Left renal cortex interstitium (tissue), 4 donors: Measurements from ENCODE around the gene SSC5D. TPM values are rescaled to one million over a fixed set of nuclear protein-coding genes. Genes with fewer than 3 reads are reported as not detected.
A peak's percentile ranks its signal among the peaks of the same experiment; 100 is the strongest.
"Not testable (repeated sequence)": the region's sequence is repeated elsewhere in the genome, so short reads cannot be mapped to it uniquely, and the experiment has no call there.

ENCODE experiments used
- DNase-seq, 4 donors: peaks; one replicate each; pipeline ENCODE4 v3.0.0-alpha.2; 2013; ENCODE audit warnings: low read depth in 4 of 4, low spot score in 2 of 4, missing footprints in 1 of 4
- polyA plus RNA-seq, 4 donors: library from polyadenylated mRNA; unstranded; fragments of 120-200 nt; gene quantifications; one replicate each; pipeline ENCODE4 v1.2.1, GENCODE V29; 2013; ENCODE audit not compliant: insufficient read length in 4 of 4

SSC5D gene
- polyA plus RNA-seq, 4 donors: 1.4 to 3.1 (median 2.1) TPM

DNA sequence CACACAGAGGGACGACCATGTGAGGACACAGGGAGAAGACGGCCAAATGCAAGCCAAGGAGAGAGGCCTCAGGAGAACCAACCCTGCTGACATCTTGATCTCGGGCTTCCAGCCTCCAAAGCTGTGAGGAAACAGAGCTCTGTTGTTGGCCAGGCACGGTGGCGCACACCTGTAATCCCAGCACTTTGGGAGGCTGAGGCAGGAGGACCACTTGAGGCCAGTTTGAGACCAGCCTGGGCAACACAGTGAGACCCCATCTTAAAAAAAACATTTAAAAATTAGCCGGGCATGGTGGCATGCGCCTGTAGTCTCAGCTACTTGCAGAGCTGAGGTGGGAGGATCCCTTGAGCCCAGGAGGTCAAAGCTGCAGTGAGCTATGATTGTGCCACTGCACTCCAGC is 46.0 kb downstream of the SSC5D start:
- not testable (repeated sequence) for DNase-seq

DNA sequence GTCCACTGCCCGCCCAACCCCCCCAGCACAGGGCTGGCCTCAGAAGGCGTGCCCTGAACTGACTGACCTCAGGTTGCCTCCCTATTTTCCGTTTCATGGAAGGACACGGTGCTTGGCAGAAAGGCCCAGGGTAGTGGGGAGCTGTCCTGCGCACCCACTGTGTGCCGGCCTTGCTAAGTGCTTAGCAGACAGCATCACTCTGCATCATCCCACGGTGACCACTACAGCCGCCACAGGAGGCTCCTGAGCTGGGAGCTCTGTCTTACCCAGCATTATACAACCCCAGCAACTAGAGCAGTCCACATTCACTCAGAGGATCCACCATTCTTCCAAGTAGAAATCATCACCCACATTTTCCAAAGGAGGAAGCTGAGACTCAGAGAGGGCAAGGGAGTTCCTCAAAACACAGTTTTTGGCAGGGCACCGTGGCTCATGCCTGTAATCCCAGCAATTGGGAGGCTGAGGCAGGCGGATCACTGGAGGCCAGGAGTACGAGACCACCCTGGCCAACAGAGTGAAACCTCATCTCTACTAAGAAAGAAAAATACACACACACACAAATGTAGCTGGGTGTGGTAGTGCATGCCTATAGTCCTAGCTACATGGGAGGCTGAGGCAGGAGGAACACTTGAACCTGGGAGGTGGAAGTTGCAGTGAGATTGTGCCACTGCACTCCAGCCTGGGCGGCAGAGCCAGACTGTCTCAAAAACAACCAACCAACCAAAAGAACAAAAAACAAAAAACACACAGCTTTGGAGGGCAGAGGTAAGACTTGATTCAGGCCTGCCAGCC is 47.1 kb downstream of the SSC5D start:
- no peak for DNase-seq

DNA sequence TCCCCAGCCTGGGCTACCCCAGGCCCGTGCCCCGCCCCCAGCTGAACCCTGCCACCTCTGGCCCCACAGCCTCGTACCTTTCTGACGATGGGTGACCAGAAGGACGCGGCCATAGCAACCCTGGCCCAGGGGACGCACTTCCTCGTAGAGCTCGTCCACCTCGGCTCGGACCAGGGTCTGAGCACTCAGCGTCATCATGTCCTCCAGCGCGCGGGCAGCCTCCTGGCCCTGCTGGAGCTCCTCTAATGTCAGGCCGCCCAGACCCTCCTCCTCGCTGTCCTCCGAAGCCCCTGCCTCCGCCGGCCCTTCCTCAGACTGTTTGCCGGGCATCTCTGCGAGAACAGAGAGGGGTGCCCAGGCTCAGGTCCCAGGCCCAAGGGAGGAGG is 47.7 kb downstream of the SSC5D start:
- DNase-seq: no peak

GRCh38 chr19:55536366-55536765 is 48.1 kb downstream of the SSC5D start:
- DNase-seq: no peak

- DNase-seq: no peak
These were observed 48.9 kb downstream of the SSC5D start, which contains the start of gene SBK2 for GRCh38 chr19:55536951-55537740. SBK2 (minus strand) TSS chr19:55537133; CDS start chr19:55536294, 839 bp downstream.

- no peak for DNase-seq
These were observed 49.5 kb downstream of the SSC5D start for GRCh38 chr19:55537741-55538111.

GRCh38 chr19:55538132-55538531 is 49.9 kb downstream of the SSC5D start:
- DNase-seq: no peak

DNA sequence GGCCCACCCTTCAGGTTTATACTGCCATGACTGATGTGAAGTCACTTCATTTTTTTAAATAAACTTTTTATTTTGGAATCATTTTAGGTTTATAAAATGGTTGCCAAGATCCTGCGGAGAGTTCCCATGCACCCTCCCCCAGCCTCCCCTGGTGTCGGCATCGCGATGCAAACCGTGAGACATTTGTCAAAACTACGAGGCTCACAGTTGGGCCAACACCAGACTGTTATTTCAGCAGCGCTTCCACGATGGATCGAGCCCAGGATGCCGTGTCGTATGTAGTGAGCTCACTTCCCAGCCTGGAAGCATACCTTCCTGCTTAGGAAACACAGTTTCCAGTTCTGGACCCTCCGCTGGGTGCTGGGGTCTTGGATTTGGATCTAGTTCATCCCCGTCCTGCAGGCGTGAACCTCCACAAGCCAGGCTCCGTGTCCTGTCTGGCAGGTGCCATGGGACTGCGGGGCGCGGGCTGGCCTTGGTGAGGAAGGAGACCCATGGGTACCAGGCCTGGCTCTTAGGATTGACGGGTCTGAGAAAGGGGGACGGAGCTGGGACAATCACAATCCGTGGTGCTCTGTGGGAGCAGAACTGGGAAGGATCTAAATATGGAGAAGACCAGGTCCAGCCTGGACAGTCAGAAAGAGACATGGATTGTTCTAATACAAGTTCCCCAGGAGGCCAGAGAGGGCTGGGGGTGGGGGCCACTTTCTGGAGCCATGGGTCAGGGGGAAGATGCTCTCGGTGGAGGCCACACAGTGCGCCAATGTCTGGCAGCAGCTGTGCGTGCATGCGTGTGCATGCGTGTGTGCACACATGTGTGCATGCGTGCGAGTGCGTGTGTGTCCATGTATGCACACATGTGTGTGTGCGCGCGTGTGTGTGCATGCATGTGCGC is 51.1 kb downstream of the SSC5D start:
- no peak for DNase-seq

DNA sequence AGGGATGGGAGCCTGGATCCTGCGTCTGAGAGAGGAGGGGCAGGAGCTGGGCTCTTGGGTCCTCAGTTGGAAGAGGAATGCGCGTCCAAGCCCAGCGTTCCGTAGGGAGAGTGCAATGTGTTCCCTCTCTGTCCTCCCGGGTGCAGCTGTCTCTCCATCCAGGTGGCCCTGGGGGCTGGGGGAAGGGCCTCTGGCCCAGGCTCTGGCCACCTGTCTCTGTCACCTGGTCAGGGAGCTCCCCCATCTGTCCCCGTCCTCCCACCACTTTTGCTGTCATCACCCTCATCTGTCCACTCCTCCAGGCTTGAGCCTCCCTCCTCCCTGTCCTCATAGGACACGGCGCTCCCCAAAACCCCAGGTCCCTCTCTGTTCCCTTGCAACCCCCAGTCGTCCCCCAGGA is 52.4 kb downstream of the SSC5D start:
- DNase-seq: no peak

GRCh38 chr19:55541091-55541490 is 52.9 kb downstream of the SSC5D start:
- DNase-seq: no peak

DNA sequence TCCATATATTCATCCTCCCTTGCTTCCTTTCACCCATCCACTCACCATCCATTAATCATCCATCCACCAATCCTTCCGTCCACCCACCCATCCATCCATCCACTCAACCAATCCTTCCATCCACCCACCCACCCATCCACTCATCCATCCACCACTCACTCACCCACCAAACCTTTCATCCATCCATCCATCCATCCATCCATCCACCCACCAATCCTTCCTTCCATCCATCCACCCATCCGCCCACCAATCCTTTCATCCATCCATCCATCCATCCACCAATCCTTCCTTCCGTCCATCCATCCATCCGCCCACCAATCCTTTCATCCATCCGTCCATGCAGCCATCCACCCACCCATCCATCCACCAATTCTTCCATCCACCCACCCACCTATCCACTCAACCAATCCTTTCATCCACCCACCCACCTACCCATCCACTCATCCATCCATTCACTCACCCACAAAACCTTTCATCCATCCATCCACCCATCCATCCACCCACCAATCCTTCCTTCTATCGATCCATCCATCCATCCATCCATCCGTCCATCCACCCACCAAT is 54.1 kb downstream of the SSC5D start:
- DNase-seq: no peak

GRCh38 chr19:55543567-55543966 is 55.3 kb downstream of the SSC5D start:
- DNase-seq: no peak

GRCh38 chr19:55544014-55544413 is 55.8 kb downstream of the SSC5D start:
- no peak for DNase-seq

DNA sequence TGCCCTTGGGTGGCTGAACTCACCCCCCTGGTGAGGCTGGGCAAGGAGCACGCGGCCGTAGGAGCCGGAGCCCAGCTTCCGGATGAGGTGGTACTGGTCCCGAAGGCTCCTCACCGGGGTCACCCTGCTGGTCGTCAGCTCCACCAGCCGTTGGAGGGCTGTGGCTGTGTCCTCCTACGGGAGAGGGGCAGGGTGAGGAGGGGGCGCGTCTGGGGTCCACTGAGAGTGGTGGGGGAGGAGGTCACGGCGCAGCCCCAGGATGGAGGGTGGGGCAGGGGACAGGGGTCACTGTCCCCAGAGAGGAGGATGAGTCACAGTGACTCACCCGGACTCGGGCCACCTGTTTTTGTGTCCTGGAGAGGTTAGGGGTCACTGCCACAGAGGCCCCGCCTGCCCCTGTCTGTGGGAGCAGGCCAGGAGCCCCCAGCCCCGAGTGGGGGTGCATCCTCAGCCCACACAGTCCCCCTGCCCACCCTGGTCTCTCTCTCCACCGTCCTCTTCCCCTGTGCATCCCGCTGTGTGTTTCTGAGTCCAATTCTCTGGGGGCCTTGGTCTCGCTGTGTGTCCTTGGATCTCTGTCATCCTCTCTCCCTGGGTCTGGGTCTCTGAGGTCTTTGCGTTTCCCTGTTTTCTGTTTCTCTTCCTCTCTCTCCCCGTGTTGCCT is 56.7 kb downstream of the SSC5D start:
- DNase-seq: no peak

DNA sequence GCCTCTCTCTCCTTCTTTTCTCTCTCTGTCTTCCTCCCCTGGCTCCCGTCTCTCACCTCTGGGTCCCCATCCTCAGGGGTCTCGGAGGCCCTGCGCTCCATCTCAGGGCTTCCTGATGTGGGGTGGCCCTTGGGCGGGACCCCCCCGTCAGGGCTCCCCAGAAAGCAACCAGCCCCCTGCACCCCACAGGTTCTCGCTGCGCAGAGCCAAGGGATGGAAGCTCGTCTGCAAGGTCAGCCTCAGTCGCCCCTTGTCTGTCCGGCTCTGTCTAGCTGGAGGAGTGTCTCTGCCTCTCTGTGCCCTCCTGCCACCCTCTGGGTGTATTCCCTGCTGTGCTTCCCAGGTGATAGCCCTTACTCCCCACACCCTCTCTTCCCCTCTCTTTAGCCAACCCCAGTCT is 57.2 kb downstream of the SSC5D start, which contains the start of gene SBK3:
TSS of gene SBK3 (minus strand) at position 101 of the 400 bp plus-strand sequence. CDS start at position 101, 0 bp downstream.
- no peak for DNase-seq

- DNase-seq: no peak
These were observed 57.8 kb downstream of the SSC5D start for GRCh38 chr19:55546011-55546410.

- no peak for DNase-seq
These were observed 58.8 kb downstream of the SSC5D start for GRCh38 chr19:55546822-55547614.

GRCh38 chr19:55549500-55550320 is 61.5 kb downstream of the SSC5D start:
- peak; percentile 61 to 78 (median 66) for DNase-seq
